Spleen (tissue), 7 donors: Measurements from ENCODE around the gene WNT2B.

Source experiments
- POLR2A ChIP-seq, 3 donors: fragments of 450-650 bp; IDR thresholded peaks; one replicate each; pipeline ENCODE4 v1.5.1; 2017; ENCODE audit warnings: antibody characterized with exemption in 3 of 3, mild to moderate bottlenecking in 1 of 3
- TF ChIP-seq, protein P1 (sequence below), 11 experiments: fragments of 200-600 bp in 7 of 11; fragments of 450-650 bp in 4 of 11; sonication (generic) in 4 of 11; IDR thresholded peaks in 8 of 11; conservative IDR thresholded peaks in 3 of 11; 1 replicate in 7 of 11; 2 replicates in 4 of 11; pipeline versions ENCODE4 v1.4.0 to v1.8.0; 2016 to 2021; ENCODE audit warnings: antibody characterized with exemption in 11 of 11, inconsistent platforms in 4 of 11, mild to moderate bottlenecking in 1 of 11
- donor health status: DM: no; HTN: no; CAD: no; lungs with moderate emphysema.
- donor health status: DM: no; HTN: no; CAD: no.
- donor health status: DM: no; HTN: no; CAD: no.

- TF ChIP-seq, protein P1, sequence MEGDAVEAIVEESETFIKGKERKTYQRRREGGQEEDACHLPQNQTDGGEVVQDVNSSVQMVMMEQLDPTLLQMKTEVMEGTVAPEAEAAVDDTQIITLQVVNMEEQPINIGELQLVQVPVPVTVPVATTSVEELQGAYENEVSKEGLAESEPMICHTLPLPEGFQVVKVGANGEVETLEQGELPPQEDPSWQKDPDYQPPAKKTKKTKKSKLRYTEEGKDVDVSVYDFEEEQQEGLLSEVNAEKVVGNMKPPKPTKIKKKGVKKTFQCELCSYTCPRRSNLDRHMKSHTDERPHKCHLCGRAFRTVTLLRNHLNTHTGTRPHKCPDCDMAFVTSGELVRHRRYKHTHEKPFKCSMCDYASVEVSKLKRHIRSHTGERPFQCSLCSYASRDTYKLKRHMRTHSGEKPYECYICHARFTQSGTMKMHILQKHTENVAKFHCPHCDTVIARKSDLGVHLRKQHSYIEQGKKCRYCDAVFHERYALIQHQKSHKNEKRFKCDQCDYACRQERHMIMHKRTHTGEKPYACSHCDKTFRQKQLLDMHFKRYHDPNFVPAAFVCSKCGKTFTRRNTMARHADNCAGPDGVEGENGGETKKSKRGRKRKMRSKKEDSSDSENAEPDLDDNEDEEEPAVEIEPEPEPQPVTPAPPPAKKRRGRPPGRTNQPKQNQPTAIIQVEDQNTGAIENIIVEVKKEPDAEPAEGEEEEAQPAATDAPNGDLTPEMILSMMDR (IDR thresholded peaks at IDR 0.05 in 8 of 11, conservative IDR thresholded peaks at IDR 0.05 in 3 of 11) = no peak
- no peak for TF ChIP-seq POLR2A (IDR thresholded peaks at IDR 0.05)
Measured at GRCh38 chr1:112546076-112546475, 37.3 kb downstream of the WNT2B start.
